ENCODE results near the gene RAB4B.
"Not testable (repeated sequence)": the region's sequence is repeated elsewhere in the genome, so short reads cannot be mapped to it uniquely, and the experiment has no call there.

RAB4B gene

GRCh38 chr19:40781140-40781539 lies 3.1 kb downstream of the RAB4B start:
- no peak for FAIRE-seq

- FAIRE-seq, result no peak
These were observed 5.7 kb downstream of the RAB4B start for GRCh38 chr19:40783711-40784110.

DNA sequence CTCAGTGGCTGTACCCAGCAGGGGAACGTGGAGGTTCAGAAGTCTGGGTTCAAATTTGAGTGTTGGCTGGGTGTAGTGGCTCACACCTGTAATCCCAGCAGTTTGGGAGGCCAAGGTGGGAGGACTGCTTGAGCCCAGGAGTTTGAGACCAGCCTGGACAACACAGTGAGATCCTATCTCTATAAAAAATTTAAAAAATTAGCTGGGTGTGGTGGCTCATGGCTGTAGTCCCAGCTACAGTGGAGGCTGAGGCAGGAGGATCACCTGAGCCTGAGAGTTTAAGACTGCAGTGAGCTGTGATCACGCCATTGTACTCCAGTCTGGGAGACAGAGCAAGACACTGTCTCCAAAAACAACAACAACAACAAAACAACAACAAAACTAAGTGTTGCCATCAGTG lies 6.1 kb downstream of the RAB4B start:
- not testable (repeated sequence) for FAIRE-seq

- no peak for FAIRE-seq
These were observed 7.5 kb downstream of the RAB4B start for GRCh38 chr19:40785526-40785925.

GRCh38 chr19:40786060-40787037 lies 8.3 kb downstream of the RAB4B start:
- FAIRE-seq, result no peak

GRCh38 chr19:40791349-40791748 lies 13.3 kb downstream of the RAB4B start:
- no peak for FAIRE-seq

DNA sequence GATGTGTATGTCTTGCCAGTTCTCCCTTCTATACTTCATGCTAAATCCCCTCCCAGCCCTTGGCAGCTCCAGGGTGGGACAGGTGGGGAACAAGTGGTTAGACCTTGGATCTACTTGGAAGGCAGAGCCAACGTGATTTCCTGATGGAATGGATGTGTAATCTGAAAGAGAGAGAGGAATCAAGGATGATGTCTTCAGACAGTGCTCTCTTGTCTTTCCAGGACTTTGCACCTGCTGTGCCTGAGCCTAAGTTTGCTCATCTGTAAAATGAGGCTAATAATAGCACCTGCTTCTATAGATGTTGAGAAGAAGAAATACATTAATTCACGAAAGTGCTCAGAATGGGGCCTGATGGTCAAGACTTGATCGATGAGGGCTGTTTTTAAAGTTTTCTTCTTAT lies 13.9 kb downstream of the RAB4B start:
- no peak for FAIRE-seq

- no peak for FAIRE-seq
These were observed 19.3 kb downstream of the RAB4B start for GRCh38 chr19:40797166-40797962.

DNA sequence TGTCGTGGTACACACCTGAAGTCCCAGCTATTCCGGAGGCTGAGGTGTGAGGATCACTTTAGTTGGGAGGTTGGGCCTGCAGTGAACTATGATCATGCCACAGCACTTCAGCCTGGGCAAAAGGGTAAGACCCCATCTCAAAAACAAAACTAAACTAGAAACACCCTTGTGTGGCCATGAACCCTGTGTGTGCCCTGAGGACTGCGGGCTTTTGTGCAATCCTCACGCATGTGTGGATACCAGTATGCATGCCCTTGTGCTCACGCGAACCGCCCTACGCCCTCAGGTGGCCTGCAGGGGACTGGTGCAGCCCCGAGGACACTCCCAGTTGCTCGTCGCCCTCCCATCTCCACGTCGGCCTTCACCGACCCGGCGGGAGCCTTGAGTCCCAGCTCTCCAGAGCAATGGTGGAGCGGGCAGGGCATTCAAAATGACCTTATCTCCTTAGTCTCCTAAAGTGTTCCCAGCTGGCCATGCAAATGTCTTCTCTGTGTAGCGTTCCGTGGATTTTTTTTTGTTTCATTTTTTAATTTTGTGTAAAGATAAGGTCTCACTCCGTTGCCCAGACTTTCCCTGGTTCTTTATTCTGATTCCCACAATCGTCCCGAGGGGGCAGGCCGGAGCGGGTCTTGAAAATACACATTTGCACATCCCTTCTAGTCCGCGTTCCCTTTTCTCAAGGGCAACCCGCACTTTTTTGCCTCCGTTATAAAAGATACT lies 20.1 kb downstream of the RAB4B start:
- no peak for FAIRE-seq

DNA sequence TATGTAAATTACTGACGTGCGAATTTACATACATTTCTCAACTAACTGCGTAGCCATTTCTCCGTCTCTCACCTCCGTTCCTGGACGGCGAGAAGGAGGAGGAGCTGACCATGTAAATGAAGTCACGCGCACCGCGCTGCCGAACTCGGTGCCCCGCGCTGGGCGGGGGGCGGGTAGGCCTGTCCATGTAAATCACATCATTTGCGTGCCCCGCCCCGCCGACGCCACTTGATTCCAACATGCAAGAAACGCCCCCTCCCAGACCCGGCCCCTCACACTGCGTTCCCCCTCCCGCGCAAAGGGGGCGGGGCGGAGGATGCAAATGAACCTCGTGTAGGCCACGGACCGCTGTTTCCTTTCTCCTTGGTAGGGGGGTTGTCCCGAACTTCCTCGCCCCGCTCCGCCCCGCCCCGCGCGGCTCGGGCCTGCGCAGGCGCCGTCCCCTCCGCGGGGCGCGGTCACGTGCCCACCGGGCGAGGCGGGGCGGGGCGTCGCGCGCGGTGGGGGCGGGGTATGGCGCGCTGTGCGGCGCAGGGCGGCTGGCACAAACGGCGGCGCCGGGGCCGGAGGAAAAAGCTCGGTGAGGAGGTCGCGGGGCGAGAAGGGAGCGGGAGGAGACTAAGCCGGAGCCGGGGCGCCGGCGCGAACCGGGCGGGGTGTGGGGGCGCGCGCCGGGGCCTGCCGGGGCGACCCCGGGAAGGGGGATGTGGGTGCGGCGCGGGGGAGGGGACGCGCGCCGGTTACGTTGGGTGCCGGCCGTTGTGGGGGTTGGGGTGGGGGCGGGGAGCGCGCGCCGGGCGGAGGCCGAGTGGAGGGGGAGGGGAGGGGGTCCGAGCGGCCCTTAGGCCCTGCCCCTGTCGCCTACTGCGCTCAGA lies 20.9 kb downstream of the RAB4B start, which contains the start of gene EGLN2:
EGLN2 (plus strand) TSS at position 509 of the 875 bp plus-strand sequence. CDS start 1,382 bp downstream, outside the sequence.
- no peak for FAIRE-seq

DNA sequence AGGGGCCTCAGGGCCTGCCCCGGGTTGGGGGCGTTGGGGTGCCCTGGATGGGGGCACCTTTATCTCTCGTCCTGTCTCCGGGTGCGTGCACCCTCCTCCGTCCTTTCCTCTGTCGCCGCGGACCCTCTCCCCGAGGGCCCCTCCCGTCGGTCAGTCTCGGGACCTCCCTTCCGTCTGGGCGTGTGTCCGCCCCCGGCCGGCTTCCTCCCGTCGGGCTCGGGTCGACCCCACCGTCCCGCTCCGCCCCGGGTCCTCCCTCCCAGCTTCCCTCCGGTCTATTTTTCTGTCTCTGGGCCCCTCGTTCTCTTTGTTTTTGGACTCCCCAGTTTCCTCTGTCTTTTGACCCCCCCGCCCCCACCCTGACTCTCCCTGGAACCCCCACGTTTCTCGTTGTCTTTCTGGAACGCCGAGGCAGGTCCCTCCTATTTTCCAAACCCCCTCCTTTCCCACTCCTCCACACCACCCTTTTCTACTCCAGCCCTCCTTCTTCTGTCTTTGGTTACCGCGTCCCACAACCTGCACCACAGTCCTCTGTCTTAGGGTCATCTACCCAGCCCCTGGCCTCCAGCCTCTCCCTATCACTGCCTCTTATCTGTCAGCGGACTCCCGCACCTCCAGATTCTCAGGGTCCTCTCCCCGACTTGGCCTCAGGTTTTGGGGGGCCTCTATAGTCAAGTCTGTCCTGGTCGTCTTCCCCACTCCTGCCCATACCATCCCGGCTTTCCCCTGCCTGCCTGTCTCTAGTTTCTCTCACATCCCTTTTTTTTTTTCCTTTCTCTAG lies 21.7 kb downstream of the RAB4B start:
- no peak for FAIRE-seq

- FAIRE-seq, result no peak
These were observed 22.4 kb downstream of the RAB4B start for GRCh38 chr19:40800339-40800996.

- FAIRE-seq, result no peak
These were observed 22.9 kb downstream of the RAB4B start for GRCh38 chr19:40800997-40801377.

GRCh38 chr19:40801426-40802299 lies 23.6 kb downstream of the RAB4B start:
- no peak for FAIRE-seq

DNA sequence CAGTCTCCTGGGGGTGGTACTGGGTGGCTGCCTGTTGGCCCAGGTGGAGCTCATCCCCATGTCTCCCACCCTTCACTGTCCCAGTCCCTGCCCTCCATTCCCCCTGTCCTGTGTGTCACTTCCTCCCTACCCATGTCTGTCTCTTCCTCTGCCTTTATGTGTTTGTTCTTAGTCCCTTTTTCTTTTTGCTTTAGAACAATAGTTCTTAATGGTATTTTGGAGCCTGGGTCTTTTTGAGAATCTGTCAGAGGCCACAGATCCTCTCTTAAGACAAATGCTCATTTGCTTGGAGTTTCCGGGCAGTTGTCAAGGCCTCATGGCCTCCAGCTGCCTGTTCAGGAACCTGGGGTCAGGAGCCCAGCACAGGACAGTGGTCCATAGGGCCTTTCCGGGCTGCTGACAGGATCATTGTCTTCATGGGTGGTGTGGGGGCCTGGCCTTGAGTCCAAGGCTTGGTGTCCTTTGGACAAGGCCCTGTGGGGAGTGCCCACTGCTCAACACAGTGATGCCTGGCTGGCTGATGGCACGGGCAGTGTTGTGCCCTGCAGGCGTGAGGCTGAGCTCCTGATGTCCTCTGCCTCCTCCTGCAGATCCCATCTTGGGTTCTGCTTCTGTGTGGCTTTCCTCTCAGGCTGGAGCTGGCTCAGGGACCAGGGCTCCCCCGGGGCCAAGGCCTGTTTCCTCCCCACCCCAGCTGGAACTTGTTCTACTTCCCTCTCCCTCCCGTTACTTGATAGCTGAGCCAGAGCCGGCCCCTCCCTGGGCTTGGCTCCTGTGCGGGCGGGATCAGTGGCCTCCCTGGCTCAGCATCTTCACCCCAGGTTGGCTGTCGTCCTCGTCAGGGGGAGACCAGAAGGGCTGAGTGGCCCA lies 24.5 kb downstream of the RAB4B start:
- FAIRE-seq, result no peak

DNA sequence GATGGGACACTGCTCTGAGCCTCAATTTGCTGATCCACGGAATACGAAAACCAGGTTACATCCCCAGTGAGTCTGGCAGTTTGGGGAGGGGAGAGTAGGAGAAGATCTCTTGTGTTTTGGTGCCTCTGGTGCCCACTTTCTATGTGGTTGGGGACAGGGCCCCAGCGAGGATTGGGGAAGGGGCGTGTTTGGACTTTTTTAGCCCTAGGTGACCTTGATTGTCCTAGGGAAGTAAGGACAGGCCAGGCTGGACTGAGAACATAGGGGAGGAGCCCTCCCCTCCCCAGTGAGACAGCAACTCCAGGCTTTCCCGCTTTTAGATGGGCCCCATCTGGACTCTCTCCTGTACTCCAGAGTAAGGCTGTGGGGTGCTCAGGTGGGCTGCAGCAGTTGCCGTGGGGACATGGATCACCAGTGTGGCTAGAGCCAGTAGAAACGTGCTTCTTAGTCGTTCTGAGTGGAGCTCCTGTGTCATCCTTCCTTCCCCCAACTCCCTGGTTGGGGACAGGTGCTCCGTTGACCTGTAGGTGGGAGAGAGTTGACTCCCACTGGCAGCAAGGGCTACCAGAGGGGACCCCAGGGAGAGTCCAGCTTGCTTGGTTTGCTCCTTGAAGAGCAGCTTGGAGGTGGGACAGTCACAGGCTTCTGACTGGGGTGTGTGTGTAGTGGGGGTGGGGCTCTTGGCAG lies 25.3 kb downstream of the RAB4B start:
- no peak for FAIRE-seq

GRCh38 chr19:40803857-40804782 lies 26.1 kb downstream of the RAB4B start:
- no peak for FAIRE-seq

Data from colon (tissue), 2 donors.